ENCODE results near the gene MAGEA8.
"Not testable (repeated sequence)": the region's sequence is repeated elsewhere in the genome, so short reads cannot be mapped to it uniquely, and the experiment has no call there.

Gene MAGEA8

GRCh38 chrX:149881081-149881711, at the start of gene MAGEA8:
MAGEA8 (plus strand) TSS chrX:149881183; CDS start chrX:149884273, 3,090 bp downstream.
- DNase-seq (ENCODE audit: low read depth): no peak

GRCh38 chrX:149831473-149831872, 49.5 kb upstream of the MAGEA8 start:
- DNase-seq (ENCODE audit: low read depth): no peak

- DNase-seq (ENCODE audit: low read depth): not testable (repeated sequence)
These were observed 44.3 kb upstream of the MAGEA8 start for GRCh38 chrX:149836728-149837127.

GRCh38 chrX:149837167-149837566, 43.8 kb upstream of the MAGEA8 start:
- no peak for DNase-seq (ENCODE audit: low read depth)

GRCh38 chrX:149837639-149838038, 43.3 kb upstream of the MAGEA8 start:
- DNase-seq (ENCODE audit: low read depth): no peak

GRCh38 chrX:149841929-149842328, 39.1 kb upstream of the MAGEA8 start:
- DNase-seq (ENCODE audit: low read depth): no peak

- DNase-seq (ENCODE audit: low read depth): no peak
These were observed 35.6 kb upstream of the MAGEA8 start for GRCh38 chrX:149845385-149845784.

GRCh38 chrX:149846789-149847188, 34.2 kb upstream of the MAGEA8 start:
- no peak for DNase-seq (ENCODE audit: low read depth)

GRCh38 chrX:149848855-149849254, 32.1 kb upstream of the MAGEA8 start:
- DNase-seq (ENCODE audit: low read depth): no peak

GRCh38 chrX:149849787-149850186, 31.2 kb upstream of the MAGEA8 start:
- no peak for DNase-seq (ENCODE audit: low read depth)

GRCh38 chrX:149851864-149852263, 29.1 kb upstream of the MAGEA8 start:
- DNase-seq (ENCODE audit: low read depth): no peak

GRCh38 chrX:149853925-149854324, 27.1 kb upstream of the MAGEA8 start:
- DNase-seq (ENCODE audit: low read depth): no peak

GRCh38 chrX:149858592-149858991, 22.4 kb upstream of the MAGEA8 start:
- no peak for DNase-seq (ENCODE audit: low read depth)

GRCh38 chrX:149860445-149860844, 20.5 kb upstream of the MAGEA8 start:
- no peak for DNase-seq (ENCODE audit: low read depth)

GRCh38 chrX:149865390-149865789, 15.6 kb upstream of the MAGEA8 start:
- no peak for DNase-seq (ENCODE audit: low read depth)

GRCh38 chrX:149867488-149867887, 13.5 kb upstream of the MAGEA8 start:
- no peak for DNase-seq (ENCODE audit: low read depth)

- DNase-seq (ENCODE audit: low read depth): no peak
These were observed 10.1 kb upstream of the MAGEA8 start for GRCh38 chrX:149870840-149871239.

- no peak for DNase-seq (ENCODE audit: low read depth)
These were observed 9.6 kb upstream of the MAGEA8 start for GRCh38 chrX:149871433-149871832.

GRCh38 chrX:149871940-149872339, 9.0 kb upstream of the MAGEA8 start:
- peak; percentile 27 for DNase-seq (ENCODE audit: low read depth)

GRCh38 chrX:149877157-149877556, 3.8 kb upstream of the MAGEA8 start:
- no peak for DNase-seq (ENCODE audit: low read depth)

GRCh38 chrX:149877636-149878035, 3.3 kb upstream of the MAGEA8 start:
- DNase-seq (ENCODE audit: low read depth): no peak

- DNase-seq (ENCODE audit: low read depth): not testable (repeated sequence)
These were observed 9.8 kb downstream of the MAGEA8 start for GRCh38 chrX:149890828-149891227.

GRCh38 chrX:149898554-149898953, 17.6 kb downstream of the MAGEA8 start:
- DNase-seq (ENCODE audit: low read depth): no peak
